HG02798 (cell line): ENCODE measurements around the gene LDLRAD4.
A peak's percentile ranks its signal among the peaks of the same experiment; 100 is the strongest.

ENCODE experiments used
- ATAC-seq: cut with Tn5 transposase; IDR thresholded peaks from one replicate; pipeline ENCODE4 v1.9.1; 2021; ENCODE audit warnings: mild to moderate bottlenecking; ENCODE audit not compliant: unreplicated experiment, poor library complexity

Gene LDLRAD4

GRCh38 chr18:13363359-13363758 lies 144.8 kb downstream of the LDLRAD4 start:
- no peak for ATAC-seq

- no peak for ATAC-seq
These were observed 146.2 kb downstream of the LDLRAD4 start for GRCh38 chr18:13364721-13365205.

- no peak for ATAC-seq
These were observed 147.6 kb downstream of the LDLRAD4 start for GRCh38 chr18:13366131-13366530.

- no peak for ATAC-seq
These were observed 148.0 kb downstream of the LDLRAD4 start for GRCh38 chr18:13366541-13366940.

GRCh38 chr18:13366962-13367892 lies 148.7 kb downstream of the LDLRAD4 start:
- ATAC-seq, result no peak

GRCh38 chr18:13368080-13368813 lies 149.7 kb downstream of the LDLRAD4 start:
- no peak for ATAC-seq

GRCh38 chr18:13369353-13369752 lies 150.8 kb downstream of the LDLRAD4 start:
- no peak for ATAC-seq

GRCh38 chr18:13369756-13370510 lies 151.4 kb downstream of the LDLRAD4 start:
- ATAC-seq, result no peak

- ATAC-seq, result no peak
These were observed 152.6 kb downstream of the LDLRAD4 start for GRCh38 chr18:13370995-13371625.

GRCh38 chr18:13371689-13372418 lies 153.3 kb downstream of the LDLRAD4 start:
- ATAC-seq, result no peak

- ATAC-seq, result no peak
These were observed 154.0 kb downstream of the LDLRAD4 start for GRCh38 chr18:13372531-13372951.

GRCh38 chr18:13374096-13374467 lies 155.5 kb downstream of the LDLRAD4 start:
- no peak for ATAC-seq

GRCh38 chr18:13374468-13375301 lies 156.1 kb downstream of the LDLRAD4 start:
- no peak for ATAC-seq

GRCh38 chr18:13375302-13376255 lies 157.0 kb downstream of the LDLRAD4 start:
- peak; percentile 85 for ATAC-seq

- ATAC-seq, result no peak
These were observed 157.8 kb downstream of the LDLRAD4 start for GRCh38 chr18:13376298-13376840.

GRCh38 chr18:13376841-13377351 lies 158.3 kb downstream of the LDLRAD4 start:
- no peak for ATAC-seq

GRCh38 chr18:13377496-13377895 lies 158.9 kb downstream of the LDLRAD4 start:
- ATAC-seq, result no peak
